A673 (cell line): ENCODE results near the gene MRGPRX1. TPM values are rescaled to one million over a fixed set of nuclear protein-coding genes. Genes with fewer than 3 reads are reported as not detected.

Experiments used
- BruUV-seq: library from RNA; stranded (reverse); fragments of 400-500 nt; replicated peaks from 2 replicates; lab custom pipeline; 2021; lab: Mats Ljungman, UMichigan
- CTCF ChIA-PET: fragments of 300-600 bp; sonication (Branson Sonifier 250); formaldehyde crosslinking; loops from one replicate; lab custom pipeline; 2022; ENCODE audit warnings: antibody characterized with exemption; lab: Charles Lee
- POLR2A ChIA-PET: fragments of 300-600 bp; sonication (Branson Sonifier 250); formaldehyde crosslinking; loops from one replicate; lab custom pipeline; 2022; ENCODE audit warnings: antibody characterized with exemption; ENCODE audit not compliant: low non-redundant PET; lab: Charles Lee
- DNase-seq: peaks from one replicate; pipeline ENCODE4 v3.0.0-alpha.2; 2015; ENCODE audit warnings: low spot score
- H3K27ac ChIP-seq: fragments of 200-600 bp; sonication (generic); 2 replicates; pipeline ENCODE4 v1.5.1; 2016; ENCODE audit warnings: mixed run types, low read depth, mild to moderate bottlenecking, mixed read lengths, antibody characterized with exemption, low read length; ENCODE audit not compliant: poor library complexity, severe bottlenecking
- H3K27me3 ChIP-seq: fragments of 200-600 bp; sonication (generic); replicated peaks from 2 replicates; pipeline ENCODE4 v1.6.1; 2017; ENCODE audit warnings: mixed run types, low read depth, mild to moderate bottlenecking, mixed read lengths, antibody characterized with exemption, low read length; ENCODE audit not compliant: insufficient read depth, poor library complexity
- H3K36me3 ChIP-seq: fragments of 200-600 bp; sonication (generic); 2 replicates; pipeline ENCODE4 v1.6.1; 2016; ENCODE audit warnings: mixed run types, mild to moderate bottlenecking, mixed read lengths, antibody characterized with exemption, low read length; ENCODE audit not compliant: insufficient read depth, poor library complexity, severe bottlenecking
- H3K4me1 ChIP-seq: fragments of 200-600 bp; sonication (generic); 2 replicates; pipeline ENCODE4 v1.6.1; 2017; ENCODE audit warnings: mixed run types, mild to moderate bottlenecking, mixed read lengths, antibody characterized with exemption, low read length; ENCODE audit not compliant: insufficient read depth, poor library complexity, severe bottlenecking
- H3K4me3 ChIP-seq: fragments of 200-600 bp; sonication (generic); 2 replicates; pipeline ENCODE4 v1.5.1; 2016; ENCODE audit warnings: low read depth, mixed run types, mild to moderate bottlenecking, mixed read lengths, low read length; ENCODE audit not compliant: poor library complexity, severe bottlenecking
- H3K9me3 ChIP-seq: fragments of 200-600 bp; sonication (generic); 2 replicates; pipeline ENCODE4 v1.6.1; 2016; ENCODE audit warnings: mixed run types, low read depth, mild to moderate bottlenecking, mixed read lengths, antibody characterized with exemption, low read length; ENCODE audit not compliant: poor library complexity, severe bottlenecking
- CTCF ChIP-seq: fragments of 300-800, 200-600 bp; sonication (generic); conservative IDR thresholded peaks from 2 replicates; pipeline ENCODE4 v1.5.1; 2017; ENCODE audit warnings: low read depth, mild to moderate bottlenecking, antibody characterized with exemption, low read length, moderate library complexity, mixed read lengths
- EZH2 ChIP-seq: fragments of 200-600 bp; sonication (generic); IDR thresholded peaks from 2 replicates; pipeline ENCODE4 v1.6.1; 2017; ENCODE audit warnings: borderline replicate concordance, low read depth, mild to moderate bottlenecking, mixed read lengths, antibody characterized with exemption, low read length; ENCODE audit not compliant: poor library complexity, severe bottlenecking
- intact Hi-C: fragments of 100-400 bp; cut with micrococcal nuclease; formaldehyde crosslinking; loops from one replicate; pipeline ENCODE4 v1.10.0; 2022; ENCODE audit not compliant: unreplicated experiment
- total RNA-seq: library from RNA; stranded (reverse); gene quantifications from 2 replicates; pipeline ENCODE4 v1.2.3, GENCODE V29; 2021

The MRGPRX1 gene
- total RNA-seq, 1 experiment from 2014 or later: not detected

- DNase-seq: no peak
- ChIA-PET CTCF (no interaction called here), POLR2A (no interaction called here)
- no peaks in the 10 kb centered on the region for H3K36me3 ChIP-seq
- no peak overlapping the region for H3K27ac ChIP-seq
- no TSS peak for BruUV-seq
- TF ChIP-seq CTCF (no peak), EZH2 (no peak)
- H3K9me3 ChIP-seq: no peaks in the 10 kb centered on the region
- no peaks in the 10 kb centered on the region for H3K4me1 ChIP-seq
- H3K4me3 ChIP-seq: no peak overlapping the region
- intact Hi-C loops: no loop called here
- H3K27me3 ChIP-seq: no peaks in the 10 kb centered on the region
These were observed 42.7 kb upstream of the MRGPRX1 start for GRCh38 chr11:18981897-18982296.

GRCh38 chr11:18974192-18974591 is 35.0 kb upstream of the MRGPRX1 start:
- Histone ChIP-seq H3K36me3 (no peaks in the 10 kb centered on the region), H3K27ac (no peak overlapping the region), H3K27me3 (peaks cover 16% of the 10 kb centered on the region), H3K4me1 (no peaks in the 10 kb centered on the region), H3K9me3 (no peaks in the 10 kb centered on the region), H3K4me3 (no peak overlapping the region)
- CTCF ChIA-PET: no interaction called here
- no peak for DNase-seq
- intact Hi-C loops: no loop called here
- TF ChIP-seq CTCF: no peak
- no peak for TF ChIP-seq EZH2
- BruUV-seq: no TSS peak
- POLR2A ChIA-PET: no interaction called here

- intact Hi-C loops: no loop called here
- Histone ChIP-seq H3K36me3 (no peaks in the 10 kb centered on the region), H3K4me3 (no peak overlapping the region), H3K27me3 (peaks cover 24% of the 10 kb centered on the region), H3K9me3 (no peaks in the 10 kb centered on the region), H3K4me1 (no peaks in the 10 kb centered on the region), H3K27ac (no peak overlapping the region)
- CTCF ChIA-PET: no interaction called here
- POLR2A ChIA-PET: no interaction called here
- no TSS peak for BruUV-seq
- DNase-seq: no peak
- TF ChIP-seq CTCF: no peak
- no peak for TF ChIP-seq EZH2
These were observed 33.1 kb upstream of the MRGPRX1 start for GRCh38 chr11:18972336-18972735.
